ENCODE results near the gene OR10H3.
"Not testable (repeated sequence)": the region's sequence is repeated elsewhere in the genome, so short reads cannot be mapped to it uniquely, and the experiment has no call there.

DNA sequence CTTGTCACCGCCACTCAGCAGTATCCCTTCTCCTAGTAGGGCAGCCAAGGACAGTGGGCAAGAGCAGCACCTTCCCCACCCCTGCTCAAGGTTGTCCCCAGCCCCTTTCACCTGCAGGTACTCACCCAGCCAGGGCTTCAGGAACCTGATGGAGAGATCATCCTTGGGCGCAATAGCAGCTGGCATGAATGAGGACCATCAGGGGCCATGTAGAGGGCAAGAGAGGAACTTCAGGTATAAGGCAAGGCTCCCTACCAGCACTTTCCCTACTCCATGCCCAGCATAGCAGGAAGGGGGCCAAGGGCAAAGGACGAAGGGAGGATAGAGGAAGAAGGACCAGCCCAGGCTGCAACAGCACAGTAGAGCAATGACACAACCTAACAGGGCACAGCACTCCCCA is 36.4 kb downstream of the OR10H3 start:
- TF ChIP-seq, protein P1, sequence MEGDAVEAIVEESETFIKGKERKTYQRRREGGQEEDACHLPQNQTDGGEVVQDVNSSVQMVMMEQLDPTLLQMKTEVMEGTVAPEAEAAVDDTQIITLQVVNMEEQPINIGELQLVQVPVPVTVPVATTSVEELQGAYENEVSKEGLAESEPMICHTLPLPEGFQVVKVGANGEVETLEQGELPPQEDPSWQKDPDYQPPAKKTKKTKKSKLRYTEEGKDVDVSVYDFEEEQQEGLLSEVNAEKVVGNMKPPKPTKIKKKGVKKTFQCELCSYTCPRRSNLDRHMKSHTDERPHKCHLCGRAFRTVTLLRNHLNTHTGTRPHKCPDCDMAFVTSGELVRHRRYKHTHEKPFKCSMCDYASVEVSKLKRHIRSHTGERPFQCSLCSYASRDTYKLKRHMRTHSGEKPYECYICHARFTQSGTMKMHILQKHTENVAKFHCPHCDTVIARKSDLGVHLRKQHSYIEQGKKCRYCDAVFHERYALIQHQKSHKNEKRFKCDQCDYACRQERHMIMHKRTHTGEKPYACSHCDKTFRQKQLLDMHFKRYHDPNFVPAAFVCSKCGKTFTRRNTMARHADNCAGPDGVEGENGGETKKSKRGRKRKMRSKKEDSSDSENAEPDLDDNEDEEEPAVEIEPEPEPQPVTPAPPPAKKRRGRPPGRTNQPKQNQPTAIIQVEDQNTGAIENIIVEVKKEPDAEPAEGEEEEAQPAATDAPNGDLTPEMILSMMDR (conservative IDR thresholded peaks at IDR 0.05; ENCODE audit: low read depth, low read length) = not testable (repeated sequence)
- not testable (repeated sequence) for TF ChIP-seq EZH2 (IDR thresholded peaks at IDR 0.05; ENCODE audit: low read length, unreplicated experiment)
